Esophagus squamous epithelium (tissue), 5 donors: ENCODE results near the gene DNAJC13. TPM values are rescaled to one million over a fixed set of nuclear protein-coding genes. Genes with fewer than 3 reads are reported as not detected.
A peak's percentile ranks its signal among the peaks of the same experiment; 100 is the strongest.

Experiments
- DNase-seq: peaks from one replicate; lab custom pipeline; 2025; lab: John Stamatoyannopoulos, UW
- H3K27ac ChIP-seq, 4 donors: fragments of 200-600 bp; sonication (generic); one replicate each; pipeline ENCODE4 v1.5.1; 2016 to 2019; ENCODE audit warnings: mild to moderate bottlenecking in 1 of 4
- H3K27me3 ChIP-seq, 4 donors: fragments of 200-600 bp; sonication (generic); 1 replicate in 3 of 4; 2 replicates in 1 of 4; pipeline versions ENCODE4 v1.5.1 to v1.6.0; 2017 to 2021; ENCODE audit warnings: antibody characterized with exemption in 1 of 4
- H3K36me3 ChIP-seq, 3 donors: fragments of 200-600 bp; sonication (generic); one replicate each; pipeline ENCODE4 v1.5.1; 2016 to 2019
- H3K4me1 ChIP-seq, 3 donors: fragments of 200-600 bp; sonication (generic); one replicate each; pipeline ENCODE4 v1.5.1; 2017 to 2019
- H3K4me3 ChIP-seq, 4 donors: fragments of 200-600 bp; sonication (generic); 1 replicate in 3 of 4; 2 replicates in 1 of 4; pipeline ENCODE4 v1.5.1; 2016 to 2019; ENCODE audit warnings: mild to moderate bottlenecking in 2 of 4, moderate library complexity in 1 of 4
- H3K9me3 ChIP-seq, 3 donors: fragments of 200-600 bp; sonication (generic); one replicate each; pipeline ENCODE4 v1.5.1; 2016 to 2019
- POLR2A ChIP-seq, 4 donors: fragments of 450-650 bp; IDR thresholded peaks; one replicate each; pipeline ENCODE4 v1.6.1; 2017; ENCODE audit warnings: antibody characterized with exemption in 4 of 4, mild to moderate bottlenecking in 4 of 4, moderate library complexity in 3 of 4
- WGBS, 2 donors: methylation state at CpG; one replicate each; pipeline ENCODE4 v1.1.5; 2018; 5-methylcytosine and 5-hydroxymethylcytosine counted together
- intact Hi-C: fragments of 100-400 bp; cut with DNase I; formaldehyde crosslinking; loops from one replicate; pipeline ENCODE4 v1.15.0; 2022
- total RNA-seq, 4 donors: library from RNA; depleted of rRNA; stranded (reverse); fragments of >200 nt; gene quantifications; one replicate each; pipeline ENCODE4 v1.1.0, GENCODE V29; 2016
- TF ChIP-seq, protein P1 (sequence below), 6 experiments: fragments of 450-650 bp in 4 of 6; fragments of 200-600 bp in 2 of 6; sonication (generic) in 2 of 6; IDR thresholded peaks; one replicate each; pipeline ENCODE4 v1.5.1; 2016 to 2019; ENCODE audit warnings: antibody characterized with exemption in 6 of 6, mild to moderate bottlenecking in 4 of 6, moderate library complexity in 4 of 6
- donor health status: DM: yes; HTN: yes; CAD: no.

The DNAJC13 gene
- total RNA-seq, 4 donors from 2014 or later: 23.0 to 36.4 (median 25.9) TPM

DNA sequence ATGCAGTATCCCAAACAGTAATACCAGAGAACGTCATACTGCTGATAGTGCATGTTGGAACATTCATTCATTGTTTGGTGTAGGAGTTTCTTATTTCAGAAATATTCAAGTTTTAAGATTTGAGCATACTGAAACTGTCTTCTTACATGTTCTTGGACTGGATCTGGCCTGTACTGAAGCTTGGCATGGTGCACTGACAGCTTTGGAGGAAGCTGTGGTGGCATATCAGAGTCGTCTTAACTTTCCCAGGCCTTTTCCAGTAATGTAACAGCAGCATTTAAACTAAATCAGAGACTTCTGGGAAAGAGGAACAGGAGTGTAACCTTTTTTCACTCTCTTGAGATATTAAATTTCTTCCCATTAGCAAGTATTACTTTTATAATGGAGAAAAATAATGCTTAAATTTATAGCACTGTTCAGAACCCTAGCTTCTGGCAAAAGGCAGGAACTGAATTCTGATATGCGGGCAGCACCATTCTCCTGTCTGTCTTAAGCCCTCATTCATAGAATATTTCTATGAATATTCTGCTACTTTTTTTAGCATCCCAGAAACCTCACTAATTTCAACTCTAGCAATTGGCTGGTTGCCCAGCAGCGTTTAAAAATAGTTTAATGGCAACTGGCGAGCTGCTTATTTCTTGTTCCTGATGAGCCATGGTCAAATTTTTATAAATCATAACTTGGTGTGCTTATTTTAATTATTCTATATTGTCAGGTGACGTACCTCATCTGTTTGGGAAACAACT lies 31.1 kb downstream of the DNAJC13 start:
- no peaks in the 10 kb centered on the region for H3K9me3 ChIP-seq
- intact Hi-C loops: no loop called here
- DNase-seq: no peak
- H3K4me1 ChIP-seq: peaks cover 0 to 34% (median 12%) of the 10 kb centered on the region in 3 donors
- H3K27ac ChIP-seq: peak overlapping the region in 2 of 4 donors; percentile 2 to 34
- H3K4me3 ChIP-seq: no peak overlapping the region
- H3K36me3 ChIP-seq: peaks cover 0 to 56% (median 6%) of the 10 kb centered on the region in 3 donors
- H3K27me3 ChIP-seq: no peaks in the 10 kb centered on the region
- TF ChIP-seq POLR2A (IDR thresholded peaks at IDR 0.05): no peak
- TF ChIP-seq, protein P1, sequence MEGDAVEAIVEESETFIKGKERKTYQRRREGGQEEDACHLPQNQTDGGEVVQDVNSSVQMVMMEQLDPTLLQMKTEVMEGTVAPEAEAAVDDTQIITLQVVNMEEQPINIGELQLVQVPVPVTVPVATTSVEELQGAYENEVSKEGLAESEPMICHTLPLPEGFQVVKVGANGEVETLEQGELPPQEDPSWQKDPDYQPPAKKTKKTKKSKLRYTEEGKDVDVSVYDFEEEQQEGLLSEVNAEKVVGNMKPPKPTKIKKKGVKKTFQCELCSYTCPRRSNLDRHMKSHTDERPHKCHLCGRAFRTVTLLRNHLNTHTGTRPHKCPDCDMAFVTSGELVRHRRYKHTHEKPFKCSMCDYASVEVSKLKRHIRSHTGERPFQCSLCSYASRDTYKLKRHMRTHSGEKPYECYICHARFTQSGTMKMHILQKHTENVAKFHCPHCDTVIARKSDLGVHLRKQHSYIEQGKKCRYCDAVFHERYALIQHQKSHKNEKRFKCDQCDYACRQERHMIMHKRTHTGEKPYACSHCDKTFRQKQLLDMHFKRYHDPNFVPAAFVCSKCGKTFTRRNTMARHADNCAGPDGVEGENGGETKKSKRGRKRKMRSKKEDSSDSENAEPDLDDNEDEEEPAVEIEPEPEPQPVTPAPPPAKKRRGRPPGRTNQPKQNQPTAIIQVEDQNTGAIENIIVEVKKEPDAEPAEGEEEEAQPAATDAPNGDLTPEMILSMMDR (IDR thresholded peaks at IDR 0.05): no peak
- WGBS, 2 donors: 46 to 56% methylated on average over 6 of the region's 6 CpGs

DNA sequence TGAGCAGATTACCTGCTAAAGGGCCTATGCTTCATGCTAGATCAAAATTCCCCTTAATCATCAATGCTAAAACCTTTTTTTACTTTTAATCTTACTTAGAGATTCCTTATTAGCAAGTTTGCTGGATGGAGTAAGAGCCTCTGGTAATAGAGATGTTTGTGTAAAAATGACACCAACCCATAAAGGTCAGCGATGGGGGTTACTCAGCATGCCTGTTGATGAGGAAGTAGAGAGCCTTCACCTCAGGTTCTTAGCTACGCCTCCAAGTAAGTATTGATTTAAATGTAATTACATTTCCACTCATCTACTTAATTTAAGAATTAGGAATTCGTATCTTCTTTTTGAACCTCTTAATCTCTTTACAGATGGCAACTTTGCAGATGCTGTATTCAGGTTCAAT lies 38.8 kb downstream of the DNAJC13 start:
- intact Hi-C loops: no loop called here
- 86 to 93% methylated on average over 3 of the region's 3 CpGs for WGBS, 2 donors
- no peak for DNase-seq
- peaks cover 0 to 99% (median 14%) of the 10 kb centered on the region in 3 donors for H3K36me3 ChIP-seq
- no peaks in the 10 kb centered on the region for H3K9me3 ChIP-seq
- no peaks in the 10 kb centered on the region for H3K4me1 ChIP-seq
- TF ChIP-seq, protein P1 (IDR thresholded peaks at IDR 0.05): no peak
- TF ChIP-seq POLR2A (IDR thresholded peaks at IDR 0.05): no peak
- H3K4me3 ChIP-seq: no peak overlapping the region
- no peak overlapping the region for H3K27ac ChIP-seq
- no peaks in the 10 kb centered on the region for H3K27me3 ChIP-seq

DNA sequence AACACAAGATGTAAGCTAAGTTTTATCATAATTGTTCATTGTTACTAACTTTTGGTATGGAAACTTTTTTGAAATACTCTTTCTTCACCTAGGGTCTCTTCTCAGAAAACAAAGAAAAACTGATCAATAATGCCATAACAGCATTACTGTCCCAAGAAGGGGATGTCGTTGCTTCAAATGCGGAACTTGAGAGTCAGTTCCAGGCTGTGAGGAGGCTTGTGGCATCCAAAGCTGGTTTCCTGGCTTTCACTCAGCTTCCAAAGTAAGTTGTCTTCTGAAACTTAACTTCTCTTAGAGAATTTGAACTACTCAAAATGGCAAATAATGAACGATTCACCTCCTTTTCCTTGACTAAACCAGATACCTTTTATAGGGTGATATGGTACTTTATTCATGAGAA lies 39.3 kb downstream of the DNAJC13 start:
- H3K27ac ChIP-seq: no peak overlapping the region
- no peaks in the 10 kb centered on the region for H3K27me3 ChIP-seq
- no peak for TF ChIP-seq POLR2A (IDR thresholded peaks at IDR 0.05)
- TF ChIP-seq, protein P1 (IDR thresholded peaks at IDR 0.05): no peak
- intact Hi-C loops: no loop called here
- no peak overlapping the region for H3K4me3 ChIP-seq
- 86 to 89% methylated on average over 3 of the region's 3 CpGs for WGBS, 2 donors
- no peak for DNase-seq
- peaks cover 0 to 99% (median 14%) of the 10 kb centered on the region in 3 donors for H3K36me3 ChIP-seq
- no peaks in the 10 kb centered on the region for H3K9me3 ChIP-seq
- no peaks in the 10 kb centered on the region for H3K4me1 ChIP-seq

DNA sequence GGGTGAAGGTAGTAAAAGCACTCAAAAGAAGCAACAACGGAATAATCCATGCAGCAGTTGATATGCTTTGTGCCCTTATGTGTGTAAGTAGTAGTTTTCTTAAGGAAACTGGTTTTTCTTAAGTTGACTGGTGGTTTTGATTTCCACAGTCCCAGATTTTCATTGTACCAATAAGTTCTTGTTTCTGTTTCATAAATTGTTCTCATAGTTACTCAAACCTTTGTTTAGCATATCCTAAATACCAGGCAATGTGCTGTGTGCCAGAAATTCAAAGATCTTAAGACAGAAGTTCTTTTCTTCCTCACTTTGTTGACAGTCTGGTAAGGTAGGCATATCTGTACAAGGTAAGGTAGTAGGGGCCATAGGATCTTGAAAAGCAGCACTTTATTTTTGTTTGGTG lies 40.0 kb downstream of the DNAJC13 start:
- Histone ChIP-seq H3K27ac (no peak overlapping the region), H3K36me3 (peaks cover 0 to 99% (median 14%) of the 10 kb centered on the region in 3 donors), H3K4me3 (no peak overlapping the region), H3K27me3 (no peaks in the 10 kb centered on the region), H3K9me3 (no peaks in the 10 kb centered on the region), H3K4me1 (no peaks in the 10 kb centered on the region)
- intact Hi-C loops: no loop called here
- DNase-seq: no peak
- TF ChIP-seq POLR2A (IDR thresholded peaks at IDR 0.05): no peak
- TF ChIP-seq, protein P1 (IDR thresholded peaks at IDR 0.05): no peak
- 88 to 96% methylated on average over 1 of the region's 1 CpG for whole genome bisulfite sequencing, 2 donors

DNA sequence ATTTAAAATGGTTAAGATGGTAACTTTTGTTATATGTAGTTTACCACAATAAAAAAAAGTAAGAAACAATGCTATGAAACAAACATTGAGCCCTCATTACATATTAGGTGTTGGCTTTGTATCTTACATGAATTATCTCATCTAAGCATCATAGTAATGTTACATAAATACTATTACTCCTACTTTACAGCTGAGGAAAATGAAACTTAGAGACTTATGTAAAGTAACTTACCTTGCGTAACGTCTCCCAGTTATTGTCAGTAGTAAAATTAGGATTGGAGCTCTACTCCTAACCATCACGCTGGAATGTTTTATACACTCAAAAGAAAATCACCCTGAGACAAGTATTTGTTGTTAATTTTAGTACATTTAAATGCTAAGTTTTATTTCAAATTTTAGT lies 42.2 kb downstream of the DNAJC13 start:
- Histone ChIP-seq H3K36me3 (peaks cover 0 to 100% (median 9%) of the 10 kb centered on the region in 3 donors), H3K9me3 (no peaks in the 10 kb centered on the region), H3K4me3 (no peak overlapping the region), H3K27me3 (no peaks in the 10 kb centered on the region), H3K4me1 (no peaks in the 10 kb centered on the region), H3K27ac (no peak overlapping the region)
- no peak for DNase-seq
- no peak for TF ChIP-seq POLR2A (IDR thresholded peaks at IDR 0.05)
- intact Hi-C loops: no loop called here
- 94 to 95% methylated on average over 3 of the region's 3 CpGs for WGBS, 2 donors
